ENCODE measurements around the gene ADCY3. TPM values are rescaled to one million over a fixed set of nuclear protein-coding genes. Genes with fewer than 3 reads are reported as not detected.

Gene ADCY3
- total RNA-seq, 2 experiments from 2014 or later = 28.1 to 31.4 TPM

DNA sequence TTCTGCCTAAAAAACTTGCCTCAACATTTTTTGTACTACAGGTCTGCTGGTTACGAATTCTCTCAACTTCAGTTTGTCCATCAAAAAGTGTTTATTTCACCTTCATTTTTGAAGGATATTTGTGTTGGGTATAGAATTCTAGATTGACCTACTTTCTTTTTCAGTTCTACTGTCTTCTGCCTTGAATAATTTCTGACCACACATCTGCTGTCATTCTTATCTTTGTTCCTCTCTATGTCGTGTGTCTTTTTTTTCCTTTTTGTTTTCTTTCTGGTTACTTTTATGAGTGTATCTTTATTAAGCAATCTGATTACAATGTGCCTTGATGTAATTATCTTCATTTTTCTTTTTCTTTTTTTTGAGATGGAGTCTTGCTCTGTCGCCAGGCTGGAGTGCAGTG lies 25.3 kb downstream of the ADCY3 start:
- no peaks in the 10 kb centered on the region for H3K4me1 Mint-ChIP-seq (ENCODE audit: low read depth)
- no peak for ATAC-seq (ENCODE audit: poor library complexity)
- POLR2A ChIA-PET = no interaction called here

GRCh38 chr2:24893934-24894333 lies 26.1 kb downstream of the ADCY3 start:
- Mint-ChIP-seq H3K36me3 (ENCODE audit: low read depth) (peaks cover 32% of the 10 kb centered on the region), H3K27me3 (no peaks in the 10 kb centered on the region), H3K4me1 (ENCODE audit: low read depth) (no peaks in the 10 kb centered on the region), H3K27ac (no peak overlapping the region), H3K9me3 (peaks cover 13% of the 10 kb centered on the region), H3K4me3 (no peak overlapping the region)
- Histone ChIP-seq H3K27ac (ENCODE audit: low read depth in 1 of 2, low read length in 2 of 2) (no peak overlapping the region), H3K9me3 (ENCODE audit: control insufficient read depth in 1 of 2, insufficient read depth in 1 of 2, low read length in 2 of 2) (peaks cover 16 to 50% of the 10 kb centered on the region in 2 experiments), H3K4me3 (ENCODE audit: low read length) (no peak overlapping the region), H3K27me3 (ENCODE audit: control insufficient read depth in 1 of 2, insufficient read depth in 2 of 2, low read length in 2 of 2) (no peaks in the 10 kb centered on the region), H3K36me3 (ENCODE audit: insufficient read depth, low read length) (peaks cover 7% of the 10 kb centered on the region), H3K4me1 (ENCODE audit: insufficient read depth, low read length) (no peaks in the 10 kb centered on the region)
- intact Hi-C loops (cut with DNase I, micrococcal nuclease) = no loop called here
- DNase-seq (no peak), ATAC-seq (ENCODE audit: poor library complexity) (no peak)
- no peak for TF ChIP-seq CTCF (IDR thresholded peaks at IDR 0.05)
- ChIA-PET POLR2A (no interaction called here), CTCF (no interaction called here)

More for the DNA sequence above, 25.3 kb downstream of the ADCY3 start:
- no peak for DNase-seq
- Mint-ChIP-seq H3K36me3 (ENCODE audit: low read depth) (peaks cover 38% of the 10 kb centered on the region), H3K4me3 (no peak overlapping the region), H3K9me3 (peaks cover 13% of the 10 kb centered on the region), H3K27ac (no peak overlapping the region), H3K27me3 (no peaks in the 10 kb centered on the region)
- no peak overlapping the region for H3K27ac ChIP-seq (ENCODE audit: low read depth in 1 of 2, low read length in 2 of 2)
- H3K4me3 ChIP-seq (ENCODE audit: low read length) = no peak overlapping the region
- no peaks in the 10 kb centered on the region for H3K27me3 ChIP-seq (ENCODE audit: control insufficient read depth in 1 of 2, insufficient read depth in 2 of 2, low read length in 2 of 2)
- peaks cover 16 to 50% of the 10 kb centered on the region in 2 experiments for H3K9me3 ChIP-seq (ENCODE audit: control insufficient read depth in 1 of 2, insufficient read depth in 1 of 2, low read length in 2 of 2)
- H3K36me3 ChIP-seq (ENCODE audit: insufficient read depth, low read length) = peaks cover 7% of the 10 kb centered on the region
- intact Hi-C loops (cut with DNase I, micrococcal nuclease) = no loop called here
- H3K4me1 ChIP-seq (ENCODE audit: insufficient read depth, low read length) = no peaks in the 10 kb centered on the region
- TF ChIP-seq CTCF (IDR thresholded peaks at IDR 0.05) = no peak
- CTCF ChIA-PET = no interaction called here

DNA sequence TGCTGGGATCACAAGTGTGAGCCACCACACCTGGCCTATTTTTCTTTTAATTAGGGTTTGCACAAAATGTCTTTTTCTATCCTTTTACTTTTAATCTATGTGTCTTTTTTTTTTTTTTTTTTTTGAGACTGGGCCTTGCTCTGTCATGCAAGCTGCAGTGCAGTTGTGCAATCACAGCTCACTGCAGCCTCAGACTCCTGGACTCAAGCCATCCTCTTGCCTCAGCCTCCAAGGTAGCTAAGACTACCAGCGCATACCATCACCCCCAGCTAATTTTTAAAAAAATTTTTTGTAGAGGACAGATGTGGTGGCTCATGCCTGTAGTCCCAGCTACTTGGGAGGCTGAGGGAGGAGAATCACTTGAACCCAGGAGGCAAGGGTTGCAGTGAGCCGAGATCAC lies 27.1 kb downstream of the ADCY3 start:
- Mint-ChIP-seq H3K4me3 (no peak overlapping the region), H3K9me3 (peaks cover 13% of the 10 kb centered on the region), H3K36me3 (ENCODE audit: low read depth) (peaks cover 31% of the 10 kb centered on the region), H3K27ac (no peak overlapping the region), H3K27me3 (no peaks in the 10 kb centered on the region), H3K4me1 (ENCODE audit: low read depth) (no peaks in the 10 kb centered on the region)
- H3K9me3 ChIP-seq (ENCODE audit: control insufficient read depth in 1 of 2, insufficient read depth in 1 of 2, low read length in 2 of 2) = peaks cover 16 to 42% of the 10 kb centered on the region in 2 experiments
- H3K4me1 ChIP-seq (ENCODE audit: insufficient read depth, low read length) = no peaks in the 10 kb centered on the region
- no peak for TF ChIP-seq CTCF (IDR thresholded peaks at IDR 0.05)
- H3K27me3 ChIP-seq (ENCODE audit: control insufficient read depth in 1 of 2, insufficient read depth in 2 of 2, low read length in 2 of 2) = no peaks in the 10 kb centered on the region
- ChIA-PET POLR2A (no interaction called here), CTCF (no interaction called here)
- ATAC-seq (ENCODE audit: poor library complexity) (no peak), DNase-seq (no peak)
- peaks cover 7% of the 10 kb centered on the region for H3K36me3 ChIP-seq (ENCODE audit: insufficient read depth, low read length)
- H3K4me3 ChIP-seq (ENCODE audit: low read length) = no peak overlapping the region
- intact Hi-C loops (cut with DNase I, micrococcal nuclease) = no loop called here
- H3K27ac ChIP-seq (ENCODE audit: low read depth in 1 of 2, low read length in 2 of 2) = no peak overlapping the region
